Vagina (tissue), 2 donors: ENCODE data around the gene NAA16.

ENCODE experiments used
- POLR2AphosphoS5 ChIP-seq, 2 donors: sonication (generic); formaldehyde crosslinking; IDR thresholded peaks; one replicate each; pipeline ENCODE4 v1.9.0; 2017; ENCODE audit warnings: antibody characterized with exemption in 2 of 2, mild to moderate bottlenecking in 2 of 2, low read depth in 1 of 2; ENCODE audit not compliant: insufficient read depth in 1 of 2
- TF ChIP-seq, protein P1 (sequence below), 3 experiments: fragments of 450-650 bp in 2 of 3; fragments of 200-600 bp in 1 of 3; sonication (generic) in 1 of 3; IDR thresholded peaks; one replicate each; pipeline ENCODE4 v1.5.1; 2017 to 2019; ENCODE audit warnings: antibody characterized with exemption in 3 of 3, mild to moderate bottlenecking in 2 of 3, moderate library complexity in 2 of 3

DNA sequence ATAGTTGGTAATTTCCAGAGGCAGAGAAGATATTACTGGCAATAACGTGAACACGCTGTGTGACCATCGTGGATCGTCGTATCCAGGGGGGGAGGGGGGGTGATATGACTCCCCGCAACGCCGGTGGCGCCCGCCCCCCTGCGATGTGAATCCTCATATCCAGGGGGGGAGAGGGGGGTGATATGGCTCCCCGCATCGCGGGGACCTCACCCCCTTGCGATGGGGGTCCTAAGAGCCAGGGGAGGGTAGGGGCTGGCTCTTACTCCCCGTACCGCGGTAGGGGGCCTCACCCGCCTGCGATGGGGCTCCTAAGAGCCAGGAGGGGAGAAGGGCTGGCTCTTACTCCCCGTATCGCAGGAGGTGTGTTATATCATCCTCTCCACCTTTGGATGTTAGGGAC lies 115.0 kb downstream of the NAA16 start:
- TF ChIP-seq POLR2AphosphoS5 (IDR thresholded peaks at IDR 0.05; ENCODE audit: insufficient read depth in 1 of 2, low read depth in 1 of 2) = no peak
- TF ChIP-seq, protein P1, sequence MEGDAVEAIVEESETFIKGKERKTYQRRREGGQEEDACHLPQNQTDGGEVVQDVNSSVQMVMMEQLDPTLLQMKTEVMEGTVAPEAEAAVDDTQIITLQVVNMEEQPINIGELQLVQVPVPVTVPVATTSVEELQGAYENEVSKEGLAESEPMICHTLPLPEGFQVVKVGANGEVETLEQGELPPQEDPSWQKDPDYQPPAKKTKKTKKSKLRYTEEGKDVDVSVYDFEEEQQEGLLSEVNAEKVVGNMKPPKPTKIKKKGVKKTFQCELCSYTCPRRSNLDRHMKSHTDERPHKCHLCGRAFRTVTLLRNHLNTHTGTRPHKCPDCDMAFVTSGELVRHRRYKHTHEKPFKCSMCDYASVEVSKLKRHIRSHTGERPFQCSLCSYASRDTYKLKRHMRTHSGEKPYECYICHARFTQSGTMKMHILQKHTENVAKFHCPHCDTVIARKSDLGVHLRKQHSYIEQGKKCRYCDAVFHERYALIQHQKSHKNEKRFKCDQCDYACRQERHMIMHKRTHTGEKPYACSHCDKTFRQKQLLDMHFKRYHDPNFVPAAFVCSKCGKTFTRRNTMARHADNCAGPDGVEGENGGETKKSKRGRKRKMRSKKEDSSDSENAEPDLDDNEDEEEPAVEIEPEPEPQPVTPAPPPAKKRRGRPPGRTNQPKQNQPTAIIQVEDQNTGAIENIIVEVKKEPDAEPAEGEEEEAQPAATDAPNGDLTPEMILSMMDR (IDR thresholded peaks at IDR 0.05) = no peak
